NCI-H1048 (cell line): Measurements from ENCODE around the gene KLHL3.

Experiments
- DNase-seq: peaks from one replicate; lab custom pipeline; 2025; lab: John Stamatoyannopoulos, UW

KLHL3 gene

GRCh38 chr5:137633896-137634295, 102.0 kb downstream of the KLHL3 start:
- no peak for DNase-seq

DNA sequence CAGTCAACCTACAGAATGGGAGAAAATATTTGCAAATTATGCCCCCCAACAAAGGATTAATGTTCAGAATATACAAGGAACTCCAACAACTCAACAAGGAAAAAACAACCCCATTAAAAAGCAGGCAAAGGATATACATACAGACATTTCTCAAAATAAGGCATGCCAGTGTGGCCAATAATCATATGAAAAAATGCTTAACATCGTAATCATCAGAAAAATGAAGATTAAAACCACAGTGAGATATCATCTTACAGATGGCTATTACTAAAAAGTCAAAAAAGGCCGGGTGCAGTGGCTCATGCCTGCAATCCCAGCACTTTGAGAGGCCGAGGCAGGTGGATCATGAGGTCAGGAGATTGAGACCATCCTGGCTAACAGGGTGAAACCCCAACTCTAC, 103.2 kb downstream of the KLHL3 start:
- DNase-seq: no peak

- no peak for DNase-seq
Observed at GRCh38 chr5:137631453-137631852, 104.4 kb downstream of the KLHL3 start.

DNA sequence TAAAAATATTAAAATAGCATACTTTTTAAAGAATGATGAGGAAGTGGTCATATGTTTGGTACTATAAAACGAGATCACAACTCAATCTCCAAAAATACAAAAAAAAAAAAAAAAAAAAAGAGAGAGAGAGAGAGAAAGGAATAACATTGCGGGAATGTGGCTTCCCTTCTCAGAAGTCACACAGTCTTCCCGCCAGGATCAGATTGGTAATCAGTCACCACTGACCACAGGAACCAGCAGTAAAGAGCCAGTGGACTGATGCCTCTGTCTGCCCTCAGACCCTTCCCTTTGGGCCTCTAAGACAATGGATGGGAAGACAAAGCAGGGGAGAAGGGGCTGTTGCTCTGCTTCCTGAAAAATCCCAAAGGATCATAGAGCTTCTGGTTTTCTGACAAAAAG, 104.9 kb downstream of the KLHL3 start:
- no peak for DNase-seq

- DNase-seq: no peak
Observed at GRCh38 chr5:137630216-137630971, 105.5 kb downstream of the KLHL3 start.

DNA sequence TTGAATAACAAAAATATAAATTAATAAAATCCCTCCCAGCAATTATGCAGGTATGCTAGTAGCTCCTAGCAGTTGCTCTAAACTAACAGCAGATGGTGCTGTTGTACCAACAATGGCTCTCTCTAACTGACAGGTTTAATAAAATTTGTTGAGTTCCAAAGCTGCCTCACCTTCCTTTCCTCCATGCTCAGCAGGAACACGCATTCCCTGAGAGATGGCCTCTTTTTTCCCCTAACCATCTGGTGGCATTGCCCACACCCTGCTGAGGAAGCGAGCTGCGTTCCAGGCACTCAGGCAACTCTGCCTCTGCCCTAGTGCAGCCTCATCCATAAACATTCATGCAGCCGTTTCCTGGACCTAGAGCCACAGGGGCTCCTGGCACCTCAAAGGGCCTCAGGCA, 106.2 kb downstream of the KLHL3 start:
- DNase-seq: peak; percentile 28

DNA sequence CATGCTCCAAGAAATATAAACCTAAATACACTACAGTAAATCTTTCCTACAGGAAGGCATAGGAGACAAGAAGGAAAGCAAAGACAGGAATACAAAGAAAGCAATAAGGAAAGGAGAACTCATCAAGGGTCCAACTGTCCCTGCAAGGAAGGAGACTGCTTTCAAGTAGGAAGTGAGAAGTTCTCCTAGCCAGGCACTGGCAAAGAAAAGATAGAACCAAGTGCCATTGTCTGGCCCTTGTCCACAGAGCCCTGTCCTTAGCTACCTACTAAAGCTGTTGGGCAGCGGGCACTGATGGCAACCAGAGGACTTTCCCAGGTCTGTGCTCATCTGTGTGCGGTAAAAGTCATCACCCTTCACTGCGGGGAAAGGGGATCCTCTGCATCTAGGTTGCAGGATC, 108.2 kb downstream of the KLHL3 start:
- no peak for DNase-seq

GRCh38 chr5:137627293-137627692, 108.6 kb downstream of the KLHL3 start:
- DNase-seq: no peak

DNA sequence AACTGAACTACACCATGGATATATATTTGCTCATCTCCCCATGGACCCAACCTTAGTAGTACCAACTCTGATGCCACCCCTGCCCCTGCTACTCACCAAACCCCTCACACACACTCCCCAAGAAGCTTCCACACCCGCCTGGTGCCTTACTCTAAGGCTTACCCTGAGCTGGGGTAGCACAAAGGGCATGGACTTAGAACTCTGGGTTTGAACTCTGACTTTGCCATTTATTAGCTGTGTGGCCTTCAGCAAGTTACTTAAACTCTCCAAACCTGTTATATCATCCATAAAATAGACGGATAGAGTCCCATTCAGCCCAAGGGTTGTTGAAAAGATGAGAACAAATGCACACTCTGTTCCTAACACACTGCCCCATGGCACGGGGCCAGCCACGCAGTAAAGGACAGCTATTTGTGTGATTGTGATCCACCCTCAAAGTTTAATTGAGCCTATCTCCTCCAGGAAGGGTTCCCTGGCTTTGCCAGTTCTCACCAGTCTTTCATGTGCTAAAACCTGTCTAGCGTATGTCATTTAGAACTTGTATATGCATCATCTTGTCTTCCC, 111.0 kb downstream of the KLHL3 start:
- no peak for DNase-seq

DNA sequence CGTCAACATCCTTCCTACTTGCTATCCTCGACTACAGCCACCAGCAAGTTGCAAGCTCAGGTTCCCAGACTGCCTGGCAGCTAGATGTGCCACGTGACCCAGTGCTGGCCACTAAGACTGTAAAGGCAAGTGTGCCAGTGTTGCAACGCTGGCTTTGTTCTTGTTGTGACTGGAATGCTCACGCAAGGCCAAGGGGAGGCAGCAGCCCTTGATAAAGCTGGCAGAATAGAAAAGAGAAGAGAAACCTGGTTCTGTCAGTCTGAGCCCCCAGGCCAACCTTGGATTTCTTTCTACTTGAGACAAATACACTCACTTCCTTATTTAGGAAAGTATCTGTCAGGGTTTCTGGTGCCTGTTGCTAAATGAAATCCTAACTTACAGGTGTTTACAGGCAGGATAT, 113.0 kb downstream of the KLHL3 start:
- no peak for DNase-seq

GRCh38 chr5:137621861-137622823, 113.7 kb downstream of the KLHL3 start:
- DNase-seq: no peak

DNA sequence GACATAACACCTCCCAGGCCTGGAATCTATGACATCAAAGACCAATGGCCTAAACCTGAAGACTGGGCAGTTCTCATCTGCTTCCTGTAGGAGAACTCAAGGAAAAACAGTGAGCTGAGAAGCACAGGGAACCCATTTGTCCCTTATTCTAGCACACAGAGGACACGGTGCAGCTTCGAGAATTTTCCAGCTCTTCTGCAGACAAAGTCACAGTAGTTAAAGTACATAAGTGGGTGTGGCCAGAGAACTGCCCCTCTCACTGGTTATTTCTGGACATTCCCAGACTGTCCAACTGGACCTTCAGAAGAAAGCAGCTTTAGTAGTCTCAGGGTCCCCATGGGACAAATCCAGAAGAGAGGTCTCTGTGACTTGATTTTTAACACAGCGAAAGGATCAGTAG, 114.6 kb downstream of the KLHL3 start:
- DNase-seq: no peak

GRCh38 chr5:137619191-137619870, 116.6 kb downstream of the KLHL3 start:
- no peak for DNase-seq

- no peak for DNase-seq
Observed at GRCh38 chr5:137618476-137618875, 117.4 kb downstream of the KLHL3 start.

DNA sequence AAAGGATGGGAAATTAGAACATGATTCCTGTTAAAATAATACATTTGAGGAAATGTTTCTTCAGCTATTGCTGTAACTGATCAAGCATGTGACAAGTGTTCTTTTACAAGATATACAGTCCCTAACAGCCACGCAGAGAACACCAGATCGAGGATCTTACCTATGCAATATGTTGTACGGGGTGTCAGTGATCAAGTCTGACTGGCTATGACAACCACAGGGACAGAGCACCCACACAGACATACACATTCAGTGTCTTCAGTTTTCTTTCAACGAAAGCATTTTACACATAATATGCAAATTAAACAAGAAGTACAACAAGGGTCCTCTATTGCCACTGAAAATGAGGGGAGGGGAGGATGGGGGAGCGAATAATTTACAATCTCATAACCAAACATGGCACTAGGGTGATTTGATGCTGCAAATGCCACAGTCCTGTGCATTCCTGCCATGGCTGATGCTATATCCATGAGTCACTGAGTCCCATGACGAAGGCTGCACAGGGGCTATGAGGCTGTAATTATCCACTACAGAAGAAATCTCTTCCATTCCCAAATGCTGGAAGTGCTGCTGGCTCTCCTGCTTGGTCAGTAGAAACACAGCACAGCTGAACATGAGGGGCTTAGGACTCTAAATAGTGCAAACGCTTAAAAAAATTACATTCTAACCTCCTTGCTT, 118.2 kb downstream of the KLHL3 start:
- DNase-seq: no peak

DNA sequence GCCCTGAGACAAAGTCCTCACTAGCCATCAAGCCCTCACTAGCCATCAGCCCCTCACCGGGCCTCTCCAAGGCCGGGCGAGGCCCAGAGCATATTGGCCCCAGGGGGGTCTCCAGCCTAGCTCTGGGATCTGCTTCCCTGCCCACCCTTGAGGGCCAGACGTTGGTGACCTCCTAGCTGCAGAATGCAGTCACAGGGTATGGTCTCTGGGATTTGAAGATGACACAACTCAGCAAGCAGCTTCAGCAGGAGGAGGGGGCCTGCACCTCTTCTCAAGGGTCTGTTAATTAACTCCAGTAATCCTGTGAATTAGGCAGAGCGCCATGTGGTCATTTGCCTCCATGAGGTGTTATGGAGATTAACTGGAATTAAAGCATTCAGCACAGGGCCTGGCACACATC, 119.8 kb downstream of the KLHL3 start:
- DNase-seq: no peak

DNA sequence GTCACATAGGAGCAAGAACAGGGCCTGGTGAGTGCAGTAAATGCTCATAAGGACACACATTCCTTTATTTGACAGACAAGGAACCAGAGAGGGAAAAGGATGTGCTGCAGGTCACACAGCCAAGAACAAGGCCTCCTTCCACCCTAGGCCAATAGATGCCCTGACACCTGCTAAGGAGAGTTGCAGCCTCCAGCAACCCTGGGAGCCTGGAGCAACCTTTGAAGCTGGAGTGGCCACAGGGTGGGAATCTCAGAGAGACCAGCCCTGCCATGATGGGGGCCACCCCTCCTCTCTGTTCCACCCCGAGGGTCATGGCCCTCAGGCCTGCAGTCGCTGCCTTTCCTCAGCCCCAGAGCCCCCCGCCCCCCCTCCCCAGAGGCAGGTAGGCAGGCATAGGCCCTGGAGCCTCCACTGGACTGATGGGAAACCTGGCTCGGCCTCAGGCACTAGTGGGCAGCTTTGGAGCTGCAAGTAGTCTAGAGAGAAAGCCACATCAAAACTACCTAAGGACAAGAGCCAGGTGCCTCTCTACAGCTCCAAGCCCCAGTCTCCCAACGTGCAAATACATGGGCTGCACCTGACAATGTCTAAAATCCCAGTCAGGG, 120.6 kb downstream of the KLHL3 start:
- no peak for DNase-seq

GRCh38 chr5:137613554-137614265, 122.2 kb downstream of the KLHL3 start:
- no peak for DNase-seq

DNA sequence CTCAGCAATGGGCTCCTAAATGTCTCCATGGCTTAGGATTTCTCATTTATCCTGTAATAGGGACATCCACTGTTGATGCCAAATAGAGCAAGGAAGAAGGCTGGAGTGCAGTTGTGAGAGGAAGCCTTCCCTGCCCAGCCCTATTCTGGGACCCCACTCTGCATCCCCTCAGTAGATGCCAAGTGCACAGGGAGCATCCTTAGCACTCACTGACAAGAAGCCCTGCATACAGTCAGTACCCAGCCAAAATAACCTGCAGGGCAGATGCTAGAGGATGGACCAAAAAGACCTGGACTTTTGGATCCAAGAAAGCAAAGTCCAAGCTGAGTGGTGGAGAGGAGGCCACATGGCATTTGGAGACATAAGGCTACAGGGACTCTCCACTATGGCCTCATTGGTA, 123.3 kb downstream of the KLHL3 start:
- DNase-seq: no peak

- DNase-seq: no peak
Observed at GRCh38 chr5:137611794-137612435, 124.0 kb downstream of the KLHL3 start.
